Tibial artery (tissue), 4 donors: ENCODE data around the gene F12.

ENCODE experiments used
- DNase-seq, 2 donors: peaks; one replicate each; pipeline ENCODE4 v3.0.0-alpha.2; 2019
- H3K27ac ChIP-seq, 2 donors: fragments of 200-600 bp; sonication (generic) in 1 of 2; 1 replicate in 1 of 2; 2 replicates in 1 of 2; pipeline ENCODE4 v1.5.1; 2018 to 2019; ENCODE audit warnings: mild to moderate bottlenecking in 1 of 2
- H3K27me3 ChIP-seq, 2 donors: fragments of 200-600 bp; sonication (generic) in 1 of 2; one replicate each; pipeline versions ENCODE4 v1.5.1 to v1.6.0; 2016 to 2019
- H3K36me3 ChIP-seq, 3 donors: fragments of 200-600 bp; sonication (generic) in 2 of 3; one replicate each; pipeline ENCODE4 v1.5.1; 2016 to 2019; ENCODE audit warnings: mild to moderate bottlenecking in 2 of 3
- H3K4me1 ChIP-seq, 4 donors: fragments of 200-600 bp; sonication (generic) in 2 of 4; 1 replicate in 3 of 4; 2 replicates in 1 of 4; pipeline ENCODE4 v1.5.1; 2016 to 2019
- H3K4me3 ChIP-seq, 2 donors: fragments of 200-600 bp; sonication (generic) in 1 of 2; 1 replicate in 1 of 2; 2 replicates in 1 of 2; pipeline ENCODE4 v1.5.1; 2018 to 2019; ENCODE audit warnings: mild to moderate bottlenecking in 2 of 2
- H3K9me3 ChIP-seq, 3 donors: fragments of 200-600 bp; sonication (generic) in 1 of 3; one replicate each; pipeline ENCODE4 v1.5.1; 2016 to 2019
- intact Hi-C: fragments of 100-400 bp; cut with DNase I; formaldehyde crosslinking; loops from one replicate; pipeline ENCODE4 v1.15.0; 2023; ENCODE audit warnings: low total_unique reads
- TF ChIP-seq, protein P1 (sequence below), 2 experiments: fragments of 200-600 bp in 1 of 2; fragments of 450-650 bp in 1 of 2; IDR thresholded peaks; one replicate each; pipeline ENCODE4 v1.5.1; 2017 to 2019; ENCODE audit warnings: antibody characterized with exemption in 2 of 2, mild to moderate bottlenecking in 1 of 2, moderate library complexity in 1 of 2

Gene F12

DNA sequence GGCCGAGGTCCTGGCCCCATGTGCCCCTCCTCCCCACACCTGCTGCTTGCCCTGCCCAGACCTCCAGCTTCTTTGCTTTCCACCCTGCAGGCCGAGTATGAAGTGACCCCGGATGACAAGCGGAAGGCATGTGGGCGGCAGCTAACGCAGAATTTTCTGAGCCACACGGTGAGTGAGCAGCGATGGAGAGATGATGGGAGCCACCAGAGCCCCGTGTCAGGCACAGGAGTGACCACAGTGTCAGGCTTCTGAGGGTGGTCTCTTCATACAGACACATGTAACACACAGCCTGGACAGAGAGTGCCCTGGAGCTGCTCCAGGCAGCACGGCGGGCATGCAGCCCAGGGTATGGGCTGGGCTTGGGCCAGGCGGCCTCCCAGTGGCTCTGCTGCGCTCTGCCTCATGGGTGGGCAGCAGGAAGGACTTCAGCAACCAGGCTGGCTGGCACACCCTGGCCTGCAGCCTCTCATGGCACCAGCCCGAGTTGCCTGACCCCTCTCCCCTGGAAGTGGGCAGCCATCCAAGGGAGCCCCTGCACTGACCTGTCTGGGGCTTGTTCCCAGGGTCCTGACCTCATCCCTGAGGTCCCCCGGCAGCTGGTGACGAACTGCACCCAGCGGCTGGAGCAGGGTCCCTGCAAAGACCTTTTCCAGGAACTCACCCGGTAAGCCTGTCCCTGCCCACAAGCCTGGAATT, 22.9 kb upstream of the F12 start:
- no peaks in the 10 kb centered on the region for H3K27me3 ChIP-seq
- H3K4me3 ChIP-seq, result no peak overlapping the region
- H3K4me1 ChIP-seq, result peaks cover 0 to 34% (median 11%) of the 10 kb centered on the region in 4 donors
- H3K27ac ChIP-seq, result no peak overlapping the region
- no peak for DNase-seq
- no peaks in the 10 kb centered on the region for H3K9me3 ChIP-seq
- intact Hi-C loops, result no loop called here
- H3K36me3 ChIP-seq, result peaks cover 49 to 73% (median 62%) of the 10 kb centered on the region in 3 donors
- TF ChIP-seq, protein P1, sequence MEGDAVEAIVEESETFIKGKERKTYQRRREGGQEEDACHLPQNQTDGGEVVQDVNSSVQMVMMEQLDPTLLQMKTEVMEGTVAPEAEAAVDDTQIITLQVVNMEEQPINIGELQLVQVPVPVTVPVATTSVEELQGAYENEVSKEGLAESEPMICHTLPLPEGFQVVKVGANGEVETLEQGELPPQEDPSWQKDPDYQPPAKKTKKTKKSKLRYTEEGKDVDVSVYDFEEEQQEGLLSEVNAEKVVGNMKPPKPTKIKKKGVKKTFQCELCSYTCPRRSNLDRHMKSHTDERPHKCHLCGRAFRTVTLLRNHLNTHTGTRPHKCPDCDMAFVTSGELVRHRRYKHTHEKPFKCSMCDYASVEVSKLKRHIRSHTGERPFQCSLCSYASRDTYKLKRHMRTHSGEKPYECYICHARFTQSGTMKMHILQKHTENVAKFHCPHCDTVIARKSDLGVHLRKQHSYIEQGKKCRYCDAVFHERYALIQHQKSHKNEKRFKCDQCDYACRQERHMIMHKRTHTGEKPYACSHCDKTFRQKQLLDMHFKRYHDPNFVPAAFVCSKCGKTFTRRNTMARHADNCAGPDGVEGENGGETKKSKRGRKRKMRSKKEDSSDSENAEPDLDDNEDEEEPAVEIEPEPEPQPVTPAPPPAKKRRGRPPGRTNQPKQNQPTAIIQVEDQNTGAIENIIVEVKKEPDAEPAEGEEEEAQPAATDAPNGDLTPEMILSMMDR (IDR thresholded peaks at IDR 0.05), result no peak

- no peaks in the 10 kb centered on the region for H3K9me3 ChIP-seq
- H3K27ac ChIP-seq, result no peak overlapping the region
- intact Hi-C loops, result no loop called here
- H3K4me1 ChIP-seq, result peaks cover 0 to 39% (median 14%) of the 10 kb centered on the region in 4 donors
- TF ChIP-seq, protein P1 (IDR thresholded peaks at IDR 0.05), result no peak
- no peak overlapping the region for H3K4me3 ChIP-seq
- no peaks in the 10 kb centered on the region for H3K27me3 ChIP-seq
- peaks cover 49 to 65% (median 61%) of the 10 kb centered on the region in 3 donors for H3K36me3 ChIP-seq
- DNase-seq, result no peak
These were observed 22.2 kb upstream of the F12 start for GRCh38 chr5:177431317-177432142.

DNA sequence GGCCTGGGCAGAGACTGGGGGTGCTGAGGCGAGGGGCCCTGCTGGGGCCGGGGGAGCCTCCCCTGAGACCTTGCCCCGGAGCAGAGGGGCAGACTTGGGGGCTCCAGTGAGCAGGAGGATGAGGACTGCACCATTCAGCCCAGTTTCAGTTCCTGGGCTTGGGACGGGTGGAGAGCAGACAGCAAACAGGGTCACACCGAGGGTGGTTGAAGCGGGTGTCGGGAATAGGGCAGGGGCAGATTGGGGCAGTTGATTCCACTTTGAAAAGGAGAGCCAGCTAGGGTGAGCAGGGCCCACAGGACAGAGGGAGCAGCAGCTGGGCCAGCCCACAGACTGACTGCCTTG, 21.6 kb upstream of the F12 start:
- Histone ChIP-seq H3K4me1 (peaks cover 0 to 39% (median 14%) of the 10 kb centered on the region in 4 donors), H3K9me3 (no peaks in the 10 kb centered on the region), H3K36me3 (peaks cover 43 to 59% (median 55%) of the 10 kb centered on the region in 3 donors), H3K27me3 (no peaks in the 10 kb centered on the region), H3K4me3 (no peak overlapping the region), H3K27ac (no peak overlapping the region)
- intact Hi-C loops, result no loop called here
- TF ChIP-seq, protein P1 (IDR thresholded peaks at IDR 0.05), result no peak
- no peak for DNase-seq

GRCh38 chr5:177430140-177430951, 21.0 kb upstream of the F12 start:
- TF ChIP-seq, protein P1 (IDR thresholded peaks at IDR 0.05), result no peak
- Histone ChIP-seq H3K36me3 (peaks cover 37 to 53% (median 49%) of the 10 kb centered on the region in 3 donors), H3K27ac (no peak overlapping the region), H3K4me3 (no peak overlapping the region), H3K27me3 (no peaks in the 10 kb centered on the region), H3K4me1 (peaks cover 0 to 44% (median 16%) of the 10 kb centered on the region in 4 donors), H3K9me3 (no peaks in the 10 kb centered on the region)
- no peak for DNase-seq
- intact Hi-C loops, result no loop called here

- H3K27me3 ChIP-seq, result no peaks in the 10 kb centered on the region
- TF ChIP-seq, protein P1 (IDR thresholded peaks at IDR 0.05), result no peak
- no peaks in the 10 kb centered on the region for H3K9me3 ChIP-seq
- no peak overlapping the region for H3K27ac ChIP-seq
- H3K36me3 ChIP-seq, result peaks cover 28 to 44% (median 40%) of the 10 kb centered on the region in 3 donors
- H3K4me3 ChIP-seq, result no peak overlapping the region
- intact Hi-C loops, result no loop called here
- peaks cover 0 to 45% (median 17%) of the 10 kb centered on the region in 4 donors for H3K4me1 ChIP-seq
- peak in 1 of 2 donors; percentile 66 for DNase-seq
These were observed 20.1 kb upstream of the F12 start for GRCh38 chr5:177429248-177430040.
